HCT116 (cell line): ENCODE measurements around the gene HSPA2. TPM values are rescaled to one million over a fixed set of nuclear protein-coding genes. Genes with fewer than 3 reads are reported as not detected.

Source experiments
- ATAC-seq: fragments of 200-7000 bp; cut with Tn5 transposase; 2 replicates; pipeline ENCODE4 v1.9.1; 2020; ENCODE audit warnings: mild to moderate bottlenecking, moderate library complexity
- BruUV-seq: library from RNA; stranded (reverse); fragments of 400-500 nt; replicated peaks from 2 replicates; lab custom pipeline; 2021; lab: Mats Ljungman, UMichigan
- CTCF ChIA-PET: fragments of 300-600 bp; sonication (Branson Sonifier 250); formaldehyde crosslinking; loops from one replicate; lab custom pipeline; 2021; ENCODE audit warnings: antibody characterized with exemption; lab: Charles Lee
- POLR2A ChIA-PET: fragments of 300-600, 350-600 bp; sonication (Branson Sonifier 250); formaldehyde crosslinking; loops from one replicate; lab custom pipeline; 2021; ENCODE audit warnings: antibody characterized with exemption; lab: Charles Lee
- RAD21 ChIA-PET, 2 experiments: fragments of 300-600 bp; sonication (Branson Sonifier 250); formaldehyde crosslinking; loops; one replicate each; lab custom pipeline; 2023; ENCODE audit warnings: low total read pairs in 2 of 2; ENCODE audit not compliant: uncharacterized antibody in 2 of 2, unreplicated experiment in 2 of 2, low non-redundant PET in 1 of 2; lab: Charles Lee
- DNase-seq: peaks from one replicate; pipeline ENCODE4 v3.0.0-alpha.2; 2010; ENCODE audit warnings: low read depth, low spot score
- H2AFZ ChIP-seq: fragments of 200-600 bp; shearing (Covaris generic), sonication (generic); 2 replicates; pipeline ENCODE4 v1.6.1; 2017; ENCODE audit warnings: low read depth, mixed run types, mixed read lengths, antibody characterized with exemption, low read length; ENCODE audit not compliant: poor library complexity, severe bottlenecking
- H3K27ac ChIP-seq: 2 replicates; pipeline ENCODE4 v1.5.1; 2012; ENCODE audit warnings: low read depth, low read length
- H3K27me3 ChIP-seq: fragments of 200-600 bp; sonication (generic); 2 replicates; pipeline ENCODE4 v1.6.1; 2016; ENCODE audit warnings: mixed run types, low read length, mixed read lengths; ENCODE audit not compliant: insufficient read depth
- H3K36me3 ChIP-seq, 2 experiments: fragments of 200-500 bp in 1 of 2; fragments of 200-600 bp in 1 of 2; sonication (Bioruptor generic) in 1 of 2; sonication (generic) in 1 of 2; 2 replicates each; pipeline versions ENCODE4 v1.5.1 to v1.6.1; 2014 to 2016; ENCODE audit warnings: low read length in 2 of 2, inconsistent platforms in 1 of 2, mixed read lengths in 1 of 2, mixed run types in 1 of 2; ENCODE audit not compliant: insufficient read depth in 2 of 2, control insufficient read depth in 1 of 2
- H3K4me1 ChIP-seq, 2 experiments: fragments of 200-600 bp in 1 of 2; sonication (generic) in 1 of 2; 2 replicates each; pipeline versions ENCODE4 v1.5.1 to v1.6.1; 2012 to 2017; ENCODE audit warnings: low read length in 2 of 2, inconsistent platforms in 1 of 2, mild to moderate bottlenecking in 1 of 2, mixed read lengths in 1 of 2, mixed run types in 1 of 2, moderate library complexity in 1 of 2; ENCODE audit not compliant: insufficient read depth in 2 of 2, control insufficient read depth in 1 of 2
- H3K4me2 ChIP-seq: fragments of 200-600 bp; sonication (generic); 2 replicates; pipeline ENCODE4 v1.6.1; 2017; ENCODE audit warnings: mixed run types, low read length, mixed read lengths
- H3K4me3 ChIP-seq, 2 experiments: fragments of 200-600 bp in 1 of 2; sonication (generic) in 1 of 2; replicated peaks in 1 of 2; 2 replicates each; pipeline ENCODE4 v1.5.1; 2011 to 2016; ENCODE audit warnings: low read length in 2 of 2, control low read depth in 1 of 2, low read depth in 1 of 2, mild to moderate bottlenecking in 1 of 2, mixed read lengths in 1 of 2, mixed run types in 1 of 2
- H3K79me2 ChIP-seq: fragments of 200-600 bp; sonication (generic); 2 replicates; pipeline ENCODE4 v1.6.1; 2017; ENCODE audit warnings: mild to moderate bottlenecking, mixed run types, low read length, moderate library complexity, mixed read lengths; ENCODE audit not compliant: insufficient read depth
- H3K9ac ChIP-seq: fragments of 200-600 bp; sonication (generic); 2 replicates; pipeline ENCODE4 v1.6.1; 2016; ENCODE audit warnings: low read length, mixed read lengths
- H3K9me2 ChIP-seq: fragments of 200-600 bp; sonication (generic), shearing (Covaris generic); 2 replicates; pipeline ENCODE4 v1.6.1; 2017; ENCODE audit warnings: mixed run types, mild to moderate bottlenecking, moderate library complexity; ENCODE audit not compliant: insufficient read depth
- H3K9me3 ChIP-seq, 2 experiments: fragments of 200-500 bp in 1 of 2; fragments of 200-600 bp in 1 of 2; sonication (Bioruptor generic) in 1 of 2; sonication (generic) in 1 of 2; 2 replicates each; pipeline ENCODE4 v1.6.1; 2014 to 2017; ENCODE audit warnings: low read length in 2 of 2, mixed read lengths in 2 of 2, inconsistent platforms in 1 of 2, low read depth in 1 of 2, mild to moderate bottlenecking in 1 of 2, mixed run types in 1 of 2, moderate library complexity in 1 of 2; ENCODE audit not compliant: control insufficient read depth in 1 of 2, insufficient read depth in 1 of 2
- H4K20me1 ChIP-seq: fragments of 200-600 bp; sonication (generic), shearing (Covaris generic); 2 replicates; pipeline ENCODE4 v1.6.1; 2017; ENCODE audit warnings: mixed run types, mild to moderate bottlenecking, moderate library complexity; ENCODE audit not compliant: insufficient read depth
- CBX3 ChIP-seq: IDR thresholded peaks from 2 replicates; pipeline ENCODE4 v1.6.1; 2012; ENCODE audit warnings: low read depth
- ELF1 ChIP-seq: IDR thresholded peaks from 2 replicates; pipeline ENCODE4 v1.6.1; 2012; ENCODE audit warnings: low read depth, borderline replicate concordance
- EZH2 ChIP-seq: fragments of 200-600 bp; sonication (generic); IDR thresholded peaks from 2 replicates; pipeline ENCODE4 v1.6.1; 2017; ENCODE audit warnings: antibody characterized with exemption, mixed run types
- SP1 ChIP-seq: IDR thresholded peaks from 2 replicates; pipeline ENCODE4 v1.6.1; 2012; ENCODE audit warnings: low read depth
- intact Hi-C: fragments of 100-400 bp; cut with micrococcal nuclease; formaldehyde crosslinking; loops from 2 replicates; pipeline ENCODE4 v1.10.0; 2022
- total RNA-seq: library from RNA; stranded (reverse); gene quantifications from one replicate; pipeline ENCODE4 v1.2.1, GENCODE V29; 2021; ENCODE audit not compliant: unreplicated experiment
- TF ChIP-seq, protein P1 (sequence below), 3 experiments: fragments of 200-600 bp in 1 of 3; sonication (generic) in 1 of 3; IDR thresholded peaks in 2 of 3; conservative IDR thresholded peaks in 1 of 3; 2 replicates each; pipeline ENCODE4 v1.5.1; 2012 to 2017; ENCODE audit warnings: low read depth in 2 of 3, low read length in 2 of 3, antibody characterized with exemption in 1 of 3, borderline replicate concordance in 1 of 3, control low read depth in 1 of 3, mild to moderate bottlenecking in 1 of 3, mixed read lengths in 1 of 3, mixed run types in 1 of 3, moderate library complexity in 1 of 3; ENCODE audit not compliant: insufficient read depth in 1 of 3
- TF ChIP-seq, protein P2 (sequence below): IDR thresholded peaks from 2 replicates; pipeline ENCODE4 v1.6.1; 2012
- TF ChIP-seq, protein P3 (sequence below): IDR thresholded peaks from 2 replicates; pipeline ENCODE4 v1.6.1; 2012; ENCODE audit warnings: low read depth

HSPA2 gene
- total RNA-seq, 1 experiment from 2014 or later: 2.5 TPM

DNA sequence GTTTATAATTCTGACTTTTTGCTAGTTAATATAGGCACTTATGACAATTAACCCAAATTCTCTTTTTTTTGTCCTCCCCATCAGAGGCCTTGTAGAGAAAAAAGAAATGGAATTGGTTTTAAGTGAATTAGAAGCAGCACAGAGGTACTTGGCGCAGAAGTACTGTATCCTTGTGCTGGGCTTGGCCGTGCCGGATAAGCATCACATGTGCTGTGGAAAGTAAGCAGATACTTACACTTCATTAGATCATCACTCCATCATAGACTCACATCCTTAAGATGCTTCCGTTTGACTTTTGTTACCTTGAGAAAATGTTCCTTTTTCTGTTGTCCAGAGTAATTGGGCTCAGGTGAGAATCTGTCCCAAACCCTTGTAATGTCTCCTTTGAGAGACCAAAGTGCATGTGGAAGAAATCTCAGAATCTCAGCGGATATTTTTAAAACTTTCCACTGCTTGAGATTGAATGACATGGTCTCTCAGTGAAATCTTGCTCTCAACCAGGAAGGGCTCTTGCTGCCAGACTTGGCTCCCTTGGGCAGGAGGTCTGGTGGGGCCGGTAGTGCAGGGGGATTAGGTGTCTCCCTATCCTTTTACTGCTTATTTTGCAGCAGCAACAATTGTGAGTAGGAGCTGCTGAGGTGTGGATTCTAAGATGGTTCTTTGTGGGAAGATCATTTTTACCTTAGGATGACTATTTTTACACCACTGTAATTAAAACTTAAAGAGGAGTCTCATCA, 34.0 kb downstream of the HSPA2 start:
- POLR2A ChIA-PET: no interaction called here
- no peak for ATAC-seq
- Histone ChIP-seq H3K9ac (no peak overlapping the region), H4K20me1 (no peaks in the 10 kb centered on the region), H3K9me3 (no peaks in the 10 kb centered on the region), H3K4me2 (no peak overlapping the region), H3K4me3 (no peak overlapping the region), H3K4me1 (peaks cover 5% of the 10 kb centered on the region in 2 experiments), H3K27me3 (no peaks in the 10 kb centered on the region), H3K9me2 (no peaks in the 10 kb centered on the region), H3K36me3 (no peaks in the 10 kb centered on the region), H3K27ac (no peak overlapping the region), H2AFZ (no peak overlapping the region), H3K79me2 (no peaks in the 10 kb centered on the region)
- TF ChIP-seq ELF1 (no peak), EZH2 (no peak)
- TF ChIP-seq, protein P1, sequence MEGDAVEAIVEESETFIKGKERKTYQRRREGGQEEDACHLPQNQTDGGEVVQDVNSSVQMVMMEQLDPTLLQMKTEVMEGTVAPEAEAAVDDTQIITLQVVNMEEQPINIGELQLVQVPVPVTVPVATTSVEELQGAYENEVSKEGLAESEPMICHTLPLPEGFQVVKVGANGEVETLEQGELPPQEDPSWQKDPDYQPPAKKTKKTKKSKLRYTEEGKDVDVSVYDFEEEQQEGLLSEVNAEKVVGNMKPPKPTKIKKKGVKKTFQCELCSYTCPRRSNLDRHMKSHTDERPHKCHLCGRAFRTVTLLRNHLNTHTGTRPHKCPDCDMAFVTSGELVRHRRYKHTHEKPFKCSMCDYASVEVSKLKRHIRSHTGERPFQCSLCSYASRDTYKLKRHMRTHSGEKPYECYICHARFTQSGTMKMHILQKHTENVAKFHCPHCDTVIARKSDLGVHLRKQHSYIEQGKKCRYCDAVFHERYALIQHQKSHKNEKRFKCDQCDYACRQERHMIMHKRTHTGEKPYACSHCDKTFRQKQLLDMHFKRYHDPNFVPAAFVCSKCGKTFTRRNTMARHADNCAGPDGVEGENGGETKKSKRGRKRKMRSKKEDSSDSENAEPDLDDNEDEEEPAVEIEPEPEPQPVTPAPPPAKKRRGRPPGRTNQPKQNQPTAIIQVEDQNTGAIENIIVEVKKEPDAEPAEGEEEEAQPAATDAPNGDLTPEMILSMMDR (IDR thresholded peaks at IDR 0.05 in 2 of 3, conservative IDR thresholded peaks at IDR 0.05 in 1 of 3; ENCODE audit: borderline replicate concordance in 1 of 3, insufficient read depth in 1 of 3, low read depth in 2 of 3, low read length in 2 of 3): no peak
- RAD21 ChIA-PET: no interaction called here
- intact Hi-C loops: no loop called here
- no peak for DNase-seq
- CTCF ChIA-PET: no interaction called here
- BruUV-seq: no TSS peak

DNA sequence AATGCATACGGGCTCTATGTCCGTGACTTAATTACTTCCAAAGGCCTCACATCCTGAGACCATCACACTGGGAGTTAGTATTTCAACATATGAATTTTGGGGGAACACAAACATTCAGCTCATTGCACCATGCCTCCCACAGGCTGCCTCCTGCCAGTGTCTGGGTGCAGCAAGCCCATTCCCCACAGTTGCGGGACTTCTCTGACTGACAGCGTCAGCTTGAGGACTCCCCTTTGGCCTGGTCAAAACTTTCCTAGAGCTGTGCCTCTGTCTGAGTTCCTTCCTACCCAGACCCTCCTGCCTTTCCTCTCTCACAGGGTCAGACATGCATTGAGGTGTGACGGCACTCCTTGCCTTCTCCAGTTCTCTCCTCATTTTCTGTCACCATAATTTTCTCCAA, 36.7 kb downstream of the HSPA2 start:
- DNase-seq (no peak), ATAC-seq (no peak)
- Histone ChIP-seq H3K4me2 (no peak overlapping the region), H4K20me1 (no peaks in the 10 kb centered on the region), H3K27me3 (no peaks in the 10 kb centered on the region), H3K79me2 (no peaks in the 10 kb centered on the region)
- CTCF ChIA-PET: interaction anchor here (0.6 to 1.0 kb wide), 2 partner anchors 9 to 55 kb away, joined by 3 read pairs; no protein-coding TSS in a partner anchor
- intact Hi-C loops: no loop called here
- RAD21 ChIA-PET: no interaction called here
- TF ChIP-seq, protein P2, sequence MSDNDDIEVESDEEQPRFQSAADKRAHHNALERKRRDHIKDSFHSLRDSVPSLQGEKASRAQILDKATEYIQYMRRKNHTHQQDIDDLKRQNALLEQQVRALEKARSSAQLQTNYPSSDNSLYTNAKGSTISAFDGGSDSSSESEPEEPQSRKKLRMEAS: no peak
- TF ChIP-seq CBX3: no peak
- no peak for TF ChIP-seq SP1
- TF ChIP-seq, protein P3, sequence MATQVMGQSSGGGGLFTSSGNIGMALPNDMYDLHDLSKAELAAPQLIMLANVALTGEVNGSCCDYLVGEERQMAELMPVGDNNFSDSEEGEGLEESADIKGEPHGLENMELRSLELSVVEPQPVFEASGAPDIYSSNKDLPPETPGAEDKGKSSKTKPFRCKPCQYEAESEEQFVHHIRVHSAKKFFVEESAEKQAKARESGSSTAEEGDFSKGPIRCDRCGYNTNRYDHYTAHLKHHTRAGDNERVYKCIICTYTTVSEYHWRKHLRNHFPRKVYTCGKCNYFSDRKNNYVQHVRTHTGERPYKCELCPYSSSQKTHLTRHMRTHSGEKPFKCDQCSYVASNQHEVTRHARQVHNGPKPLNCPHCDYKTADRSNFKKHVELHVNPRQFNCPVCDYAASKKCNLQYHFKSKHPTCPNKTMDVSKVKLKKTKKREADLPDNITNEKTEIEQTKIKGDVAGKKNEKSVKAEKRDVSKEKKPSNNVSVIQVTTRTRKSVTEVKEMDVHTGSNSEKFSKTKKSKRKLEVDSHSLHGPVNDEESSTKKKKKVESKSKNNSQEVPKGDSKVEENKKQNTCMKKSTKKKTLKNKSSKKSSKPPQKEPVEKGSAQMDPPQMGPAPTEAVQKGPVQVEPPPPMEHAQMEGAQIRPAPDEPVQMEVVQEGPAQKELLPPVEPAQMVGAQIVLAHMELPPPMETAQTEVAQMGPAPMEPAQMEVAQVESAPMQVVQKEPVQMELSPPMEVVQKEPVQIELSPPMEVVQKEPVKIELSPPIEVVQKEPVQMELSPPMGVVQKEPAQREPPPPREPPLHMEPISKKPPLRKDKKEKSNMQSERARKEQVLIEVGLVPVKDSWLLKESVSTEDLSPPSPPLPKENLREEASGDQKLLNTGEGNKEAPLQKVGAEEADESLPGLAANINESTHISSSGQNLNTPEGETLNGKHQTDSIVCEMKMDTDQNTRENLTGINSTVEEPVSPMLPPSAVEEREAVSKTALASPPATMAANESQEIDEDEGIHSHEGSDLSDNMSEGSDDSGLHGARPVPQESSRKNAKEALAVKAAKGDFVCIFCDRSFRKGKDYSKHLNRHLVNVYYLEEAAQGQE: no peak
- TF ChIP-seq, all 23 proteins: peak for 0
- H3K27ac ChIP-seq: no peak overlapping the region
- no peaks in the 10 kb centered on the region for H3K9me2 ChIP-seq
- H3K36me3 ChIP-seq: no peaks in the 10 kb centered on the region
- no peak overlapping the region for H3K9ac ChIP-seq
- H3K9me3 ChIP-seq: no peaks in the 10 kb centered on the region
- H2AFZ ChIP-seq: no peak overlapping the region
- no peak overlapping the region for H3K4me3 ChIP-seq
- POLR2A ChIA-PET: no interaction called here
- no TSS peak for BruUV-seq
- H3K4me1 ChIP-seq: peaks cover 0 to 7% of the 10 kb centered on the region in 2 experiments; a peak in 1 of 4 replicates
